ENCODE measurements around the gene POR. TPM values are rescaled to one million over a fixed set of nuclear protein-coding genes. Genes with fewer than 3 reads are reported as not detected.

Gene POR
- total and polyA plus RNA-seq, 2 experiments from 2014 or later = 106 to 220 TPM

DNA sequence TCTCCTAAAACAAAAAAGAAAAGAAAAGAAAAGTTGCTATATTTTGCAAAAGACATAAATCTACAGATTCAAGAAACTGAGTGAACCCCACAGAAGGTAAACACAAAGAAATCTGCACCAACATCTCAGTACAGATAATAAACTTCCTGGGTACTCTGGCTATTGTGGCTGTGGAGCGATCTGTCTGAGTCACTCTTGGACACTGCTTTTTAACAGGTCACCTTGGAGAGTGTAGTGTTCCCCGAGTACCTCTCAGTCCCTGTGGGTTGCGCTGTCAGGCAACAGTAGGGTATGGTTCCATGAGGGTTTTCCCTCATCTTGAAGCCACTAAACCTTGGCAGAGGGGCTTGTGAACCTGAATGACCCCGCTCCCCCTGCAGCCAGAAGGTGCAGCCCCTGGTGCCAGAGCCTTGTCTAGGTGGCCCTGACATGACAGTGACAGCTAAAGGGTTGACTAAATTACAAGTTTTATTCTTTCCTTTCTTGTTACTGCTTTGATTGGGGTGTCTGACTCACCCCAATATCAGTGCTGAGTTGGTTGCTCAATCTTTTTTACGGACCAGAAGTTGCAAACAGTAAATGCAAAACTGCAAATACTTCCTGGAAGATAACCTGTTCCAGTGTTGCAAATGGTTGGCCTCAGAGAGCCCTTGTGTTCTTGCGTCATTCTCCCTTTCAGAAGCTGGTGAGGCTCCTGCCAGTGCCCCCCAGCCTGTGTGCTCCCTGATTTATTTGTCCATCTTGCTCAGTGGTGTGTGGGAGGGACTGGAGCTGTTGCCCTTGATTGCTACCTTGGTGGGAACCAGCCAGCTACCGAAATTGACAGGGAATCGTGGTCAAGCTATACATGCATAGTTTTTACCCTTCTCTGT, 30.6 kb downstream of the POR start:
- H3K9me2 ChIP-seq (replicated peaks; ENCODE audit: insufficient read depth) = no peaks in the 10 kb centered on the region
- H3K27ac ChIP-seq = peak overlapping the region; percentile 94
- TF ChIP-seq CTCF (IDR thresholded peaks at IDR 0.05; ENCODE audit: poor library complexity) (no peak), EZH2 (IDR thresholded peaks at IDR 0.05; ENCODE audit: borderline replicate concordance) (no peak), EZH2phosphoT487 (IDR thresholded peaks at IDR 0.05; ENCODE audit: low read depth, severe bottlenecking, unreplicated experiment) (no peak)
- peak overlapping the region; percentile 59 for H3K4me2 ChIP-seq
- peaks cover 25% of the 10 kb centered on the region for H3K4me1 ChIP-seq (ENCODE audit: insufficient read depth)
- peaks cover 85% of the 10 kb centered on the region for H3K79me2 ChIP-seq
- DNase-seq (ENCODE audit: low spot score) = peak; percentile 75
- no peak overlapping the region for H2AFZ ChIP-seq
- no peaks in the 10 kb centered on the region for H4K20me1 ChIP-seq (ENCODE audit: insufficient read depth, poor library complexity, severe bottlenecking)
- no peaks in the 10 kb centered on the region for H3K36me3 ChIP-seq (replicated peaks; ENCODE audit: insufficient read depth, low read depth)
- 69% methylated on average over 8 of the region's 8 CpGs for WGBS (ENCODE audit: low lambda C conversion rate, missing lambda C conversion rate)
- no peak overlapping the region for H3K4me3 ChIP-seq
- H3K27me3 ChIP-seq = no peaks in the 10 kb centered on the region
- H3K9me3 ChIP-seq (ENCODE audit: low read depth) = no peaks in the 10 kb centered on the region

DNA sequence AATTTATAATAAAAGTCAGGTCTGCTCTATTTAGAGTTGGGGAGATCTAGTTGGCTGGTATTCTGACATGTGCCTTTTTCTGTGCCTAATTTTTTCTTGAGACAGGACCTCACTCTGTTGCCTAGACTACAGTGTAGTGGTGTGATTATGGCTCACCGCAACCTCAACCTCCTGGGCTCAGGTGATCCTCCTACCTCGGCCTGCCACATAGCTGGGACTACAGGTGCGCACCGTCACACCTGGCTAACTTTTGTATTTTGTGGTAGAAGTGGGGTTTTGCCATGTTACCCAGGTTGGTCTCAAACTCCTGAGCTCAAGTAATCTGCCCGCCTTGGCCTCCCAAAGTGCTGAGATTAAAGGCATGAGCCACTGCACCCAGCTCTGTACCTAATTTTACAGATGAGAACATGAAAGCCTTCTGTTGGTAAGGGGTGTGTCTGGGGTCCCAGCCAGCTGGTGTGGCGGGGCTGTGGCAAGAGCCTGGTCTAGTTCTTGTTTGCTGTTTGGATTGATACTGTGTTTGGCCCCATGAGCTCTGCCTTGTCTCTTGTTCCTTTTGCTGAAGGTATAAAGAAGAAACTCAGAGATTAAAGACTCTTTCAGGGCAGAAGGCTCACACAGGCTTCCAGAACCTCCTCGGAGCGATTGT, 31.4 kb downstream of the POR start:
- Histone ChIP-seq H4K20me1 (ENCODE audit: insufficient read depth, poor library complexity, severe bottlenecking) (no peaks in the 10 kb centered on the region), H3K9me3 (ENCODE audit: low read depth) (no peaks in the 10 kb centered on the region), H3K36me3 (replicated peaks; ENCODE audit: insufficient read depth, low read depth) (no peaks in the 10 kb centered on the region), H3K9me2 (replicated peaks; ENCODE audit: insufficient read depth) (no peaks in the 10 kb centered on the region), H3K27ac (peak overlapping the region; percentile 94), H3K27me3 (no peaks in the 10 kb centered on the region), H3K79me2 (peaks cover 85% of the 10 kb centered on the region), H3K4me3 (no peak overlapping the region), H3K4me1 (ENCODE audit: insufficient read depth) (peaks cover 25% of the 10 kb centered on the region), H3K4me2 (peak overlapping the region; percentile 32), H2AFZ (no peak overlapping the region)
- 85% methylated on average over 8 of the region's 8 CpGs for WGBS (ENCODE audit: low lambda C conversion rate, missing lambda C conversion rate)
- TF ChIP-seq EZH2 (IDR thresholded peaks at IDR 0.05; ENCODE audit: borderline replicate concordance) = no peak
- TF ChIP-seq EZH2phosphoT487 (IDR thresholded peaks at IDR 0.05; ENCODE audit: low read depth, severe bottlenecking, unreplicated experiment) = no peak
- TF ChIP-seq CTCF (IDR thresholded peaks at IDR 0.05; ENCODE audit: poor library complexity) = no peak
- no peak for DNase-seq (ENCODE audit: low spot score)

- Histone ChIP-seq H2AFZ (no peak overlapping the region), H3K9me2 (replicated peaks; ENCODE audit: insufficient read depth) (no peaks in the 10 kb centered on the region), H3K4me2 (no peak overlapping the region), H3K27me3 (no peaks in the 10 kb centered on the region), H3K79me2 (peaks cover 70% of the 10 kb centered on the region), H3K4me3 (no peak overlapping the region), H3K36me3 (replicated peaks; ENCODE audit: insufficient read depth, low read depth) (no peaks in the 10 kb centered on the region), H3K9me3 (ENCODE audit: low read depth) (no peaks in the 10 kb centered on the region), H3K4me1 (ENCODE audit: insufficient read depth) (peaks cover 25% of the 10 kb centered on the region), H3K27ac (no peak overlapping the region), H4K20me1 (ENCODE audit: insufficient read depth, poor library complexity, severe bottlenecking) (no peaks in the 10 kb centered on the region)
- no peak for TF ChIP-seq EZH2 (IDR thresholded peaks at IDR 0.05; ENCODE audit: borderline replicate concordance)
- TF ChIP-seq CTCF (IDR thresholded peaks at IDR 0.05; ENCODE audit: poor library complexity) = no peak
- TF ChIP-seq EZH2phosphoT487 (IDR thresholded peaks at IDR 0.05; ENCODE audit: low read depth, severe bottlenecking, unreplicated experiment) = no peak
- DNase-seq (ENCODE audit: low spot score) = no peak
- WGBS (ENCODE audit: low lambda C conversion rate, missing lambda C conversion rate) = 85% methylated on average over 9 of the region's 9 CpGs
Measured at GRCh38 chr7:75948179-75948578, 33.2 kb downstream of the POR start.
